ENCODE results near the gene CLOCK. TPM values are rescaled to one million over a fixed set of nuclear protein-coding genes. Genes with fewer than 3 reads are reported as not detected.

CLOCK gene
- total RNA-seq, 1 donor from 2014 or later, result 26.1 TPM

DNA sequence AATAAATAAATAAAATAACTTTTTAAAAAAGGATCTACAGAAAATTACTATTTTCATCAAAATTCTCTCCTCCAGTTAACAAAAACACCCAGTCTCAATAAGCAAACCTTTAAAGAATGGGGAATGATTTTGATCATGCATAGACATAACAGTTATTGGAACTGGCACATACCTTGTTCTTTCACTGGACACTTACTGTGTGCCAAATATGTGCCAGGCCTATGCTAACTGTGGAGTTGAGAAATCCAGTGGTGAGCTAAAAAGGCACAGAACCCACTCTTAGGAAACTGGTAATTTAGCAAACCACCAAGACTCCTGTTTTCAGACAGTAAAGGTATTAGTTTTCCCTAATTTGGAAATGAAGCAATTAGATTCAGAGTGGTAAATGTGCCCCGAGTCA, 39.1 kb downstream of the CLOCK start:
- Mint-ChIP-seq H3K27ac (ENCODE audit: unreplicated experiment) (no peak overlapping the region), H3K36me3 (ENCODE audit: low read depth) (peaks cover 2% of the 10 kb centered on the region), H3K9me3 (ENCODE audit: low read depth) (peaks cover 3% of the 10 kb centered on the region), H3K27me3 (ENCODE audit: low read depth) (no peaks in the 10 kb centered on the region), H3K4me3 (ENCODE audit: unreplicated experiment) (no peak overlapping the region), H3K4me1 (ENCODE audit: low read depth) (peaks cover 34% of the 10 kb centered on the region)
- TF ChIP-seq CTCF (IDR thresholded peaks at IDR 0.05), result no peak
- no peak for DNase-seq (ENCODE audit: low spot score)

GRCh38 chr4:55503169-55503568, 43.5 kb downstream of the CLOCK start:
- Mint-ChIP-seq H3K27ac (ENCODE audit: unreplicated experiment) (peak overlapping the region; percentile 30), H3K4me3 (ENCODE audit: unreplicated experiment) (no peak overlapping the region), H3K36me3 (ENCODE audit: low read depth) (no peaks in the 10 kb centered on the region), H3K4me1 (ENCODE audit: low read depth) (peaks cover 13% of the 10 kb centered on the region), H3K9me3 (ENCODE audit: low read depth) (no peaks in the 10 kb centered on the region), H3K27me3 (ENCODE audit: low read depth) (no peaks in the 10 kb centered on the region)
- no peak for TF ChIP-seq CTCF (IDR thresholded peaks at IDR 0.05)
- DNase-seq (ENCODE audit: low spot score), result no peak

DNA sequence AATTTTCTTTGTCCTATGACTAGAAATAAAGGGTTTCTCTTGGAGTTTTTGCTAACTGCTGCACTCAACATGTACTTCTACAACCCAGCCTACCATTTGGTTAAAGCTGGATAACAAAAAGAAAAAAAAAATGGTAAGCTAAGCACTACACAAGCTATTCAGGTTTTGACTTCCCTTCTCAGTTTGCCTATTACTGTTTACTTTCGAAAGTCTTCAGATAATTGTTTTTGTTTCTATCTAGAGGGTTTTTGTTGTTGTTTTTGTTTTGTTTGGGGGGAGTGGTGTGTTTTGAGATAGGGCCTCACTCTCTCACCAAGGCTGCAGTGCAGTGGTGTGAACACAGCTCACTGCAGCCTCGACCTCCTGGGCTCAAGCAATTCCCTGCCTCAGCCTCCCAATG, 46.6 kb downstream of the CLOCK start:
- no peaks in the 10 kb centered on the region for H3K27me3 Mint-ChIP-seq (ENCODE audit: low read depth)
- no peak overlapping the region for H3K27ac Mint-ChIP-seq (ENCODE audit: unreplicated experiment)
- H3K36me3 Mint-ChIP-seq (ENCODE audit: low read depth), result peaks cover 2% of the 10 kb centered on the region

GRCh38 chr4:55499495-55499894, 47.2 kb downstream of the CLOCK start:
- H3K36me3 Mint-ChIP-seq (ENCODE audit: low read depth), result peaks cover 4% of the 10 kb centered on the region
- no peak overlapping the region for H3K4me3 Mint-ChIP-seq (ENCODE audit: unreplicated experiment)
- H3K9me3 Mint-ChIP-seq (ENCODE audit: low read depth), result peaks cover 10% of the 10 kb centered on the region
- no peak overlapping the region for H3K27ac Mint-ChIP-seq (ENCODE audit: unreplicated experiment)
- H3K4me1 Mint-ChIP-seq (ENCODE audit: low read depth), result peaks cover 13% of the 10 kb centered on the region
- no peak for DNase-seq (ENCODE audit: low spot score)
- H3K27me3 Mint-ChIP-seq (ENCODE audit: low read depth), result no peaks in the 10 kb centered on the region
- TF ChIP-seq CTCF (IDR thresholded peaks at IDR 0.05), result no peak

More for the DNA sequence above, 46.6 kb downstream of the CLOCK start:
- Mint-ChIP-seq H3K4me1 (ENCODE audit: low read depth) (peaks cover 13% of the 10 kb centered on the region), H3K9me3 (ENCODE audit: low read depth) (peaks cover 6% of the 10 kb centered on the region), H3K4me3 (ENCODE audit: unreplicated experiment) (no peak overlapping the region)
- no peak for DNase-seq (ENCODE audit: low spot score)
- TF ChIP-seq CTCF (IDR thresholded peaks at IDR 0.05), result no peak

DNA sequence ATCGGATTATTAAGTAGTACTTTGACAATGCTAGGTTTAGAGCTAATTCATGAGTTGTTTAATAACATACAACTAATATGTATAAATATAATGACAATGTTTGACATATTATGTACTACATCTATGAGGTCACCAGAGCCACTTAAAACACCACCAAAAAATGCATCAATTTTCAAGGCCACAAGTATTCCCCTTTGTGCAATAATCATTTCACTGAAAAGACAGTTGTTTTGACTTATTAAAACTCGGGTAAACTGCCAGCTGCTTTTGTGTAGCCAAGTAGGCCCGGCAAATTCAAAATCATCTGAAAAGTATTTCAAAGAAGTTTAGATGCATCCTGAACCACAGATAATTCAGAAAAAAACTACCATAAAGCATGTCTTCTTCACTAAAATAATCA, 48.7 kb downstream of the CLOCK start:
- H3K9me3 Mint-ChIP-seq (ENCODE audit: low read depth), result peaks cover 13% of the 10 kb centered on the region
- no peak for TF ChIP-seq CTCF (IDR thresholded peaks at IDR 0.05)
- H3K4me3 Mint-ChIP-seq (ENCODE audit: unreplicated experiment), result no peak overlapping the region
- no peak overlapping the region for H3K27ac Mint-ChIP-seq (ENCODE audit: unreplicated experiment)
- peaks cover 6% of the 10 kb centered on the region for H3K4me1 Mint-ChIP-seq (ENCODE audit: low read depth)
- DNase-seq (ENCODE audit: low spot score), result no peak
- H3K27me3 Mint-ChIP-seq (ENCODE audit: low read depth), result no peaks in the 10 kb centered on the region
- peaks cover 4% of the 10 kb centered on the region for H3K36me3 Mint-ChIP-seq (ENCODE audit: low read depth)

Data from chondrocyte (in vitro differentiated cells).